Forelimb muscle (tissue), 1 donor: Measurements from ENCODE around the gene ARHGEF7. TPM values are rescaled to one million over a fixed set of nuclear protein-coding genes. Genes with fewer than 3 reads are reported as not detected.
"Not testable (repeated sequence)": the region's sequence is repeated elsewhere in the genome, so short reads cannot be mapped to it uniquely, and the experiment has no call there.

ENCODE experiments used
- DNase-seq: peaks from one replicate; pipeline ENCODE4 v3.0.0-alpha.2; 2013; ENCODE audit warnings: low read depth
- polyA plus RNA-seq: library from polyadenylated mRNA; unstranded; fragments of 120-200 nt; gene quantifications from one replicate; pipeline ENCODE4 v1.2.1, GENCODE V29; 2013; ENCODE audit not compliant: insufficient read length

Gene ARHGEF7
- polyA plus RNA-seq, 1 donor: 75.6 TPM

DNA sequence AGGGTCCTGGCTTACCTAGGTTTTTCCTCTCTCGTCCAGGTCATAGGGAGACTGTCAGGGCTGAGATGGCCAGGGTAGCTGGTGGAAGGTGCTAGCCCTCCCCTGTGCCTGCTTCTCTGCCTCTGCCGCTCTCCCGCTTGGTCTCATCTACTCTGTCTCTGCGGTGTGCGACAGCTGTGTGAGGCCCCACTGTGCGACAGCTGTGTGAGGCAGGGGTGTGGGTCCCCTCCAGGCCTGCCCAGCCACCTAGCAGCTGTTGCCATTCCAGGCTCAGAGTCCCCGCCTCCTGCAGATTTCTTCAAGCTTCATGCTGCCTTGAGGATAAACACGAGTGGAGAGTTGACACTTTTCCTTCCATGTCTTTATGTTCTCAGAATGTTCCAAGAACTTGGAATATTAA is 53.0 kb downstream of the ARHGEF7 start:
- no peak for DNase-seq

DNA sequence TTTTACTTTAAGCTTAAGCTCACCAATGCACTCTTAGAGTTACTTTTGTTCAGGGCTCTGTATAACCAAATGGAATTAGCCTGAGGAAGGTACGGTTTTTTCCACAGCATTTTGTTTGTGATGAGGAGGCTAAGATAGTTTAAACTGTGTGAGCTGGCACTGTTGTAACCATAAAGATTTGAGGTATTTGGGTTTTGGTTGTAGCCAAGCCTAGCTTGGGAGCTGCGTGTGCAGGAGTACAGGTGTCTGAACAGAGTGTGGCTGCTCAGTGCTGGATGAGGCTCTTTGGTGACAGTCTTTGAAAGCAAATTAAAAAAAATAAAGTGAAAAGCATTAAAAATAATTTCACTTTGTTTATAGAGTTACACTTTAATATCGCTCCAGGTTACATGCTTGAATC is 56.0 kb downstream of the ARHGEF7 start:
- no peak for DNase-seq

GRCh38 chr13:111171629-111172028 is 56.5 kb downstream of the ARHGEF7 start:
- DNase-seq: no peak

DNA sequence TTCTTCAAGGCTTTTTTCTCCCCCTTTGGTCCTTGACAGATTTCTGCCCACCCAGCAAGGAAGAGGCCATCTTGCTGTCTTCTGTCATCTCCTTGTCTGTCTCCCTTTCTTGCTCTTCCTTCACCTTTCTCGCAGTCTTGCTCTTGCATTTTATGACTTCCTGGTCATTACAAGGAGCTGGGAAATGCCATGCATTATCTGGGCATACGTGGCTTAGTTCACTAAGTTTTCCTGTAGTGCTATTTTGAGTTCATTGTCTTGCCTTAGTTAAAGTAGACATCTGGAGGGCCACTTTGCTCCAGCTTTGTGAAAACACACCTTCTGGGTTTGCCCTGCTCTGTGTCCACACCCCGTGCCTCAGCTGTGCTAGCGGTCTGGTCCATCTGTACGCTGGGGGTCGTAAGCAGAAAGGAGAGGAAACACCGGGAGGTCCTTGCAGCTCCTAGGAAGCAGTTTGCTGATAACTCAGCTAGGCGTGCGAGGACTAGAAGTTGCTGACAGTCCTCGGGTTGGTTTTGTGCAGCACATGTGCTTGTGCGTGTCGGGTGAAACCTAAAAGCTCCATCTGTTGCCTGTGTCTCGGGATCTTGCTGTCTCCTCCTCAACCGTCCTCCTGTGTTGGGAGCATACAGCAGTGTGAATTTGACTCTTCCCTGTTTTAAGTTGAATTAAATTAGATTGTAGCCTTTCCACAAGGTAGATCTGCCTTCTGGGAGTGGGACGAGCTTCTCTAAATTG is 59.4 kb downstream of the ARHGEF7 start:
- DNase-seq: no peak

GRCh38 chr13:111175372-111175771 is 60.3 kb downstream of the ARHGEF7 start:
- DNase-seq: no peak

GRCh38 chr13:111175935-111176334 is 60.8 kb downstream of the ARHGEF7 start:
- no peak for DNase-seq

GRCh38 chr13:111176421-111176820 is 61.3 kb downstream of the ARHGEF7 start:
- no peak for DNase-seq

- no peak for DNase-seq
These were observed 62.1 kb downstream of the ARHGEF7 start for GRCh38 chr13:111177081-111177711.

DNA sequence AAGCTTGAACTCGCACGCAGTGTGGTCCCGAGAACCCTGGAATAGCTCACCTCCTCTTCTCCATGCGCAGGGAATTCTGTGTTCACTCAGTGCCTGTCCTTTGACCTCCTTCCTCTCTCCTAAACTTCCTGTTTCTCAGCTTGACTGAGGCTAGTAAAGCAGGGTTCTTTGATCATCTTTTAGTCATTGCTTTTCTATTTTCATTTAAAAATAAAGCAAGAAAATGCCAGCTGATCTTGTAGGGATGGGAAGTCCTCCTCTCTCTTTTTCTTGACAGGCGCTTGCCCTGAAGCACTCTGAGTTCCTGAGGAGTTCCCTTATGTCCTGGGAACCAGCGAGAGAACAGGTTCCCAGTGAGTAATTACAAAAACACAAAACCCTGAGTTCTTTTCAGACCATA is 62.8 kb downstream of the ARHGEF7 start:
- DNase-seq: no peak

GRCh38 chr13:111178402-111178801 is 63.3 kb downstream of the ARHGEF7 start:
- no peak for DNase-seq

DNA sequence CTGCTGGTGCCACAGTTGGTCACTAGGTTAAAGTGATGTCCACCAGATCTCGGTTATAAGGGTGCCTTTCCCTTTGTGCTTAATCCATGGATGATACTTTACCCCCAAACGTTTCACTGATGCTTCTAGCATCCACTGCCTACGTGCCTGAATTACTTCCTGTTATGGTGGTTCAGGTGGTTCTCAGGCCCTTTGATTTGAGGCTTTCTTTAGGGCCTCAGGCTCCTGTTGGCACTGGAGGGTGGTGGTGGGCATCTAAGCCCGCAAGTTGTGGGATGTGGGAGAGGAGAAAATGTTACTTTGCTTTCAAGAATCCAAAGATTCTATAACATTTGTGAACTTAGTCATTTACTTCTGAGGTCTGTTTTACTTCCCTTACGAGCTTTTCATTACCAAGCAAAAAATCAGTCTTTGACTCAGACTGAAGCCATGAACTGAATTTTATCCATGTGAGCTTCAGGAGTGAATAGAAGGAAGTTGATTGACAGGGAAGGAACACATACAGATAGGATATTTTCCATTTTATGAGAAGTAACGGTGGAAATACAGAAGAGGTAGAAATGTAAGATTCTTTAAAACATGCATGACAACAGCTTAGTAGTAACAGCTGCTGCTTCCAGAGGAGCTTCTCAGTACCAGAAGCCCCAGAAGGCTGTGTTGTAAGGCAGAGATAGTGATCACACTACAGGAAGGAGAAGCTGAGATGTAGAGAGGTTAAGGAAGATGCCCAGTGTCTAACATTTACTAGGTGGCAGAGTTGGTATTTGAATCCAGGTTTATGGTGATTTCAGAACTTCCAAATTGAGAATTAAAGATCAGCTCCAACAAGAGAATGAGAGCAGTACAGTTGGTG is 65.0 kb downstream of the ARHGEF7 start:
- DNase-seq: no peak

GRCh38 chr13:111181977-111182376 is 66.9 kb downstream of the ARHGEF7 start:
- DNase-seq: no peak

GRCh38 chr13:111183087-111183645 is 68.1 kb downstream of the ARHGEF7 start:
- no peak for DNase-seq

DNA sequence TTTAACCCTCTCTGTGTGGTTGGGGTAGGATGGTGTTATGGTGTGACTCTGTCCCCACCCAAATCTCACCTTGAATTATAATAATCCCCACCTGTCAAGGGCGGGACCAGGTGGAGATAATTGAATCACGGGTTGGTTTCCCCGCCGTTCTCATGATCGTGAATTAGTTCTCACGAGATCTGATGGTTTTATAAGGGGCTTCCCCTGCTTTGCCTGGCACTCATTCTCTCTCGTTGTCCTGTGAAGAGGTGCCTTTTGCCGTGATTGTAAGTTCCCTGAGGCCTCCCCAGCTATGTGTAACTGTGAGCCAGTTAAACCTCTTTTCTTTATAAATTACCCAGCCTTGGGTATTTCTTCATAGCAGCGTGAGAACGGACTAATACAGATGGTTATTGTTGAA is 68.8 kb downstream of the ARHGEF7 start:
- no peak for DNase-seq

DNA sequence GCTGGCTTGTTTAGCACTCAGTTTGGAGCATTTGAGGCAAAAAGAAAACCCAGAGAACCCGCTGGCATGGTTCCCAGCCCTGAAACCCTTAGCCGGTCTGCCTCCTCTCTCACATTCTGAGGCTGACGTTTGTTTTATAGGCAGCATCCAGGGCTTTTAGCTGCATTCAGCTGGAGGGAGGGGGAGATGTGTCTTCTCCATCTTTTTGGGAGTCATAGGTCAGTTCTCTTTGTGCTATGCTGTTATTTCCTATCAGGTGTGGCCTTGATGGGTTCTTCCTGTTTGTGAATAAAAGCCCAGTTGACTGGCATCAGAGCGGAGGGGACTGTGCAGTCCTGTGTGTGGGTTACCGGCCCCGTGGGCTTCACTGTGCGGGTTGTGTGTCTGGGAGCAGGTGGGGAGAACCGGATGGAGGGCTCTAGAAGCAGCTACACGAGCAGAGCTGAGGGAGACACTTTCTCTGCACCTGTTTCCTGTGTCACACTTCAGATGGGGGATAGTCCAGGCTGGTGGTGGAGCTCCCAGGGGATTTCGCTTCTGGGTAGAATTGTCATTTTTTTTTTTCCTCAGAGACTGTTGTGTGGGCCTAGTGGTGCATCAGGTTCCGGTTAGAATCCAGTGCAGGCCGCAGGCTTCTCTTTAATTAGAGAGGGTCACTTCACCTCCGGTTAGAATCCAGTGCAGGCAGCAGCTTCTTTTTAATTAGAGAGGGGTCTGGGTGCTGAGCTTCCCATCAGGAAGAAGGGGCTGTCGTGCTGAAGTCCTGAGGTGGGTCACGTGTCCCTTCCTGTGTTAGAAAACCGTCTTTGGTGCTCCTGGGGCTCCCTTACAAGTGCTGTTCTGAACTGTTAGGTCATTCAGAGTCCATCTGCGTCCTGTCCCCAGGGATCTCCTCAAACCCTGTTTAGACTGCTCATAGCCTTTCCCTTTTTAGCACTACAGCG is 69.6 kb downstream of the ARHGEF7 start:
- peak; percentile 50 for DNase-seq

DNA sequence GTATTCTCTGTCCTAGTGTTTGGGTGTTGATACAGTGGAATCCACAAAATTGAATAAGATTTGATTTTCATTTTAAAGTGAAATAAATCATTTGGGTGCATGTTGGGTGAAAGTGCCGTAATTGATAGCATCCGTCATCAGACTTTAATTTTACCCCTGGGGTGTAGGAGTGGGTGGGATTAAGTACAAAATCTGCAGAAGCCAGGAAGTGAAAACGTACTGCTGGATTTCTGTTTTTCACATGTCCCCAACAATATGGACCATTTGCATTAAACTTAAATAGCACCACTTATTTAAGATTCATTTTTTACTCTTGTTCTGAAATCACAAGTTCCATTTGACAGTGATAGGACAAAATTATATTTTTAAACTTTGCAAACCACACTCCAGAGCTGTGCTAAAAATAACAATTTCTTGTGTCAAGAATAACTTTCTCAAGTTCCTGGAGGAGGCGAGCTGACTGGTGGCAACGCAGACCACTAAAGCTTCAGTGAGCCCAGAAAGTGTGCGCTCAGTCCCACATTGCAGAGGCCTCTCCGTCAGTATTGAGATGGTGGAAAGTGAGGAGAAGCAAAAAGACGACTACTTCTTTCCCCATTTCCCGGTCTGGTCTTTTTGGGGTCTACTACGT is 71.3 kb downstream of the ARHGEF7 start:
- DNase-seq: no peak

DNA sequence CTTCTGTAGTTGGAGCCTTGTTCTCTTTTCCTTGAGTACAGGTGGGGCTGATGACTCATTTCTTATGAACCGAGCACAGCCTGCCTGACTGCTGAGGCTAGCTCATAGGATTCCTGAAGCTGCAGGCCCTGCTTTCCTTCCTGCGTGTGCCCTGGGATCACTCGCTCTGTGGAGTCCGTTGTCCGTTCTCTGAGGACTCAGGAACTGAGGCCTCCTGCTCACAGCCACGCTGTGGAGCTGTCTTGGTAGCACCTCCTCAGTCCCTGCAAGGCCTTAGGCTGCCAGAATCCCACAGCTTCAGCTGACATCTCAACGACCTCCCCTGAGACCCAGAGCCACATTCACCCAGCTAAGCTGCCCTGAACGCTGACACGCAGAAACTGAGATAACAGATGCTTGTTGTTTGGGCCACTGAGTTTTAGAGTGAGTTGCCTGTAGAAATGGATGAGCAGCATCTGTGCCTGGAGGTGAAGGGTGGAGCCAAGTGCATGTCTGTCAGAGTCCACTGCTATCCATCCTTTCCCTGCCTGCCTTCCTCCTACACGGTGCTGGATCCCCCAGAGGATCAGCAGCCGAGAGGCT is 72.9 kb downstream of the ARHGEF7 start:
- no peak for DNase-seq

- not testable (repeated sequence) for DNase-seq
These were observed 74.0 kb downstream of the ARHGEF7 start for GRCh38 chr13:111189064-111189505.

DNA sequence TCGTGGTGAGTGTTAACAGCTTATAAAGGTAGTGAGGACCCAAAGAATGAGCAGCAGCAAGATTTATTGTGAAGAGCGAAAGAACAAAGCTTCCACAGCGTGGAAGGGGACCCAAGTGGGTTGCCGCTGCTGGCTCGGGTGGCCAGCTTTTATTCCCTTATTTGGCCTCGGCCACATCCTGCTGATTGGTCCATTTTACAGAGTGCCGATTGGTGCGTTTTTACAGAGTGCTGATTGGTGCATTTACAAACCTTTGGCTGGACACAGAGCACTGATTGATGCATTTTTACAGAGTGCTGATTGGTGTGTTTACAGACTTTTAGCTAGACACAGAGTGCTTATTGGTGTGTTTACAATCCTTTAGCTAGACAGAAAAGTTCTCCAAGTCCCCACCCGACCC is 74.4 kb downstream of the ARHGEF7 start:
- not testable (repeated sequence) for DNase-seq

GRCh38 chr13:111193223-111193622 is 78.1 kb downstream of the ARHGEF7 start:
- DNase-seq: not testable (repeated sequence)
